Stomach (tissue), 9 donors: Measurements from ENCODE around the gene CLASP2. TPM values are rescaled to one million over a fixed set of nuclear protein-coding genes. Genes with fewer than 3 reads are reported as not detected.
A peak's percentile ranks its signal among the peaks of the same experiment; 100 is the strongest.

Experiments
- DNase-seq, 2 donors: peaks; one replicate each; pipeline versions ENCODE4 v3.0.0 to v3.0.0-alpha.2; 2013 to 2019
- H3K27ac ChIP-seq, 5 donors: fragments of 200-600 bp in 4 of 5; sonication (generic) in 4 of 5; one replicate each; pipeline ENCODE4 v1.5.1; 2013 to 2019; ENCODE audit warnings: mild to moderate bottlenecking in 1 of 5, moderate library complexity in 1 of 5
- H3K27me3 ChIP-seq, 3 donors: fragments of 200-600 bp; sonication (generic); one replicate each; pipeline ENCODE4 v1.5.1; 2017 to 2019; ENCODE audit warnings: mixed run types in 1 of 3
- H3K36me3 ChIP-seq, 4 donors: fragments of 200-600 bp; sonication (generic); 1 replicate in 3 of 4; 2 replicates in 1 of 4; pipeline ENCODE4 v1.5.1; 2016 to 2019
- H3K4me1 ChIP-seq, 4 donors: fragments of 200-600 bp; sonication (generic); one replicate each; pipeline ENCODE4 v1.5.1; 2016 to 2019
- H3K4me3 ChIP-seq, 4 donors: fragments of 200-600 bp; sonication (generic) in 3 of 4; one replicate each; pipeline ENCODE4 v1.5.1; 2016 to 2019; ENCODE audit warnings: mild to moderate bottlenecking in 1 of 4
- H3K9me3 ChIP-seq, 4 donors: fragments of 200-600 bp; sonication (generic); one replicate each; pipeline ENCODE4 v1.5.1; 2016 to 2019
- CTCF ChIP-seq, 7 experiments: fragments of 450-650 bp in 4 of 7; fragments of 200-600 bp in 3 of 7; sonication (generic) in 3 of 7; IDR thresholded peaks; one replicate each; pipeline ENCODE4 v1.5.1; 2016 to 2019; ENCODE audit warnings: antibody characterized with exemption in 7 of 7, control low read depth in 2 of 7, mild to moderate bottlenecking in 1 of 7
- EP300 ChIP-seq: sonication (generic); formaldehyde crosslinking; IDR thresholded peaks from one replicate; pipeline ENCODE4 v1.6.1; 2017; ENCODE audit warnings: antibody characterized with exemption
- POLR2A ChIP-seq, 4 donors: fragments of 450-650 bp; IDR thresholded peaks; one replicate each; pipeline ENCODE4 v1.6.1; 2016; ENCODE audit warnings: antibody characterized with exemption in 4 of 4, control low read depth in 2 of 4, mild to moderate bottlenecking in 1 of 4, moderate library complexity in 1 of 4
- POLR2AphosphoS5 ChIP-seq, 3 donors: sonication (generic); formaldehyde crosslinking; IDR thresholded peaks; one replicate each; pipeline ENCODE4 v1.6.1; 2016; ENCODE audit warnings: antibody characterized with exemption in 3 of 3
- WGBS, 5 donors: extraction: QIAGEN DNeasy Blood & Tissue Kit in 3 of 5; methylation state at CpG; one replicate each; pipeline versions ENCODE4 v1.1.5 to v1.1.7; 2013 to 2018; 5-methylcytosine and 5-hydroxymethylcytosine counted together
- intact Hi-C: fragments of 100-400 bp; cut with DNase I; formaldehyde crosslinking; loops from one replicate; pipeline ENCODE4 v1.15.1; 2023; ENCODE audit warnings: low total_unique reads
- polyA plus RNA-seq, 3 donors: library from polyadenylated mRNA; stranded (reverse); fragments of 200-250 nt; gene quantifications; one replicate each; pipeline ENCODE4 v1.2.3, GENCODE V29; 2013
- total RNA-seq, 5 donors: library from RNA; depleted of rRNA; stranded (reverse); fragments of >200 nt; gene quantifications; one replicate each; pipeline versions ENCODE4 v1.1.0 to v1.2.3, GENCODE V29; 2014 to 2016
- donor health status: healthy with polysubstance abuse.
- donor health status: Bipolar disorder and iron deficiency.
- donor health status: healthy.

CLASP2 gene
- total and polyA plus RNA-seq, 8 donors: 6.3 to 136 (median 44.1) TPM

DNA sequence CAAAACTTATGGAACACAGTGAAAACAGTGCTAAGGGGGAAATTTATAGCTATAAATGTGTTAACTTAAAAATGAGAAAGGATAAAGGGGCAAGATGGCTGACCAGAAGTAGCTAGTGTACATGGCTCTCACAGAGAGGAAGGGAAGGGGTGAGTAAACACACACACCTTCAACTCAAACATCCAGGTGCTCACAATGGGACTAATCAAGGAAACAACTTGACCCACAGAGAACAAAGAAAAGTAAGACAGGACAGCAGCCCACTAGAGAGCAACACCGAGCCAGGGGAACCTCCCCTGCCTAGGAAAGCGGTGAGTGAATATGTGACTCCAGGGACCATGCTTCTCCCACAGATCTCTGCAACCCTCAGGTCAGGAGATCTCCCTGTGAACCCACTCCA, 192.8 kb downstream of the CLASP2 start:
- H3K4me1 ChIP-seq: no peaks in the 10 kb centered on the region
- intact Hi-C loops: no loop called here
- WGBS, 5 donors: 57 to 86% (median 80%) methylated on average over 2 of the region's 2 CpGs
- H3K9me3 ChIP-seq: peaks cover 0 to 27% (median 21%) of the 10 kb centered on the region in 4 donors
- no peaks in the 10 kb centered on the region for H3K27me3 ChIP-seq
- peaks cover 7 to 86% (median 62%) of the 10 kb centered on the region in 4 donors for H3K36me3 ChIP-seq
- no peak overlapping the region for H3K27ac ChIP-seq
- no peak overlapping the region for H3K4me3 ChIP-seq
- peak in 1 of 2 donors; percentile 20 for DNase-seq
- TF ChIP-seq POLR2AphosphoS5 (IDR thresholded peaks at IDR 0.05): peak in 1 of 3 donors; percentile 30
- no peak for TF ChIP-seq CTCF (IDR thresholded peaks at IDR 0.05)

DNA sequence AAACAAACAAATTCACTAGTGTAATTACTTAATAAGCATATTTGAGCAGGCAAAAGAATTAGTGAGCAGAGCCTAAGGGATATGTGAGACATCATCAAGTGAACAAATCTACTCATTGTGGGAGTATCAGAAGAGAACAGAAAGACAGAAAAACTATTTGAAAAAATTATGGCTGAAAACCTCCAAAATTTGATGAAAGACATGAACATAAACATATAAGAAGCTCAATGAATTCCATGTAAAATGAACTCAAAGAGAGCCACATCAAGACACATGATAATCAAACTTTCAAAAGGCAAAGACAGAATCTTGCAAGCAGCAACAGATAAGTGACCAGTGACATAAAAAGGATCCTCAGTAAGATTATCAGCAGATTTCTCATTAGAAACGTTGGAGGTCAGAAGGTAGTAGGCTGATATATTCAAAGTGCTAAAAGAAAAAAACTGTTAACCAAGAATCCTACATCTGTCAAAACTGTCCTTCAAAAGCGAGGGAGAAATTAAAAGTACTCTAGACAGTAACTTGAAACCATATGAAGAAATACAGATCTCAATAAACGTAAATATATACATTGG, 194.9 kb downstream of the CLASP2 start:
- H3K36me3 ChIP-seq: peaks cover 7 to 70% (median 57%) of the 10 kb centered on the region in 4 donors
- 88 to 94% (median 91%) methylated on average over 3 of the region's 3 CpGs for WGBS, 5 donors

DNA sequence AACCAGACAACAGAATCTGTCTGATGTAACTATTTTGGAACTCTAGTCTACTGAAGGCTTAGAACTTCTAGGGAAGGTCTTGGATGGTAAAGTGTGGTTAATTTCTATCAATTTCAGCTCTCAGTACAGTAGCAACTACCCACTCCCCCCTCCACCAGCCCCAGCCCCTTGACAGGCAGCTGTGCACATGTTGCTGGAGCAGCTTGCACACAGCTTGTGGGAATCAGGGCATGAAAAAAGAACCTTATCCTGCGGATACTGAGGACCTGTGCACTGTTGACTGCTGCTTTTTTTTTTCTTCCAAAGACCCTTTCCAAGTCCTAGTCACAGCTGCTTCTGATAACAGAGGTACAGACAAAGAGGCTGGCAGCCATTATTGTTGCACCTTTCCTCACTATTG, 196.3 kb downstream of the CLASP2 start:
- Histone ChIP-seq H3K27me3 (no peaks in the 10 kb centered on the region), H3K27ac (no peak overlapping the region), H3K36me3 (peaks cover 0 to 65% (median 48%) of the 10 kb centered on the region in 4 donors), H3K4me3 (no peak overlapping the region), H3K4me1 (peaks cover 0 to 7% (median 0%) of the 10 kb centered on the region in 4 donors), H3K9me3 (peaks cover 0 to 14% (median 9%) of the 10 kb centered on the region in 4 donors)
- DNase-seq: no peak
- WGBS, 5 donors: 79 to 100% (median 87%) methylated on average over 1 of the region's 1 CpG
- intact Hi-C loops: no loop called here
- no peak for TF ChIP-seq POLR2AphosphoS5 (IDR thresholded peaks at IDR 0.05)
- TF ChIP-seq CTCF (IDR thresholded peaks at IDR 0.05): no peak
- TF ChIP-seq POLR2A (IDR thresholded peaks at IDR 0.05): no peak
- no peak for TF ChIP-seq EP300

More for the DNA sequence above, 194.9 kb downstream of the CLASP2 start:
- peaks cover 0 to 25% (median 19%) of the 10 kb centered on the region in 4 donors for H3K9me3 ChIP-seq
- H3K4me3 ChIP-seq: no peak overlapping the region
- H3K4me1 ChIP-seq: peaks cover 0 to 7% (median 0%) of the 10 kb centered on the region in 4 donors
- DNase-seq: no peak
- no peaks in the 10 kb centered on the region for H3K27me3 ChIP-seq
- intact Hi-C loops: no loop called here
- H3K27ac ChIP-seq: no peak overlapping the region
- no peak for TF ChIP-seq POLR2AphosphoS5 (IDR thresholded peaks at IDR 0.05)
- TF ChIP-seq EP300: no peak
- no peak for TF ChIP-seq CTCF (IDR thresholded peaks at IDR 0.05)
- no peak for TF ChIP-seq POLR2A (IDR thresholded peaks at IDR 0.05)

DNA sequence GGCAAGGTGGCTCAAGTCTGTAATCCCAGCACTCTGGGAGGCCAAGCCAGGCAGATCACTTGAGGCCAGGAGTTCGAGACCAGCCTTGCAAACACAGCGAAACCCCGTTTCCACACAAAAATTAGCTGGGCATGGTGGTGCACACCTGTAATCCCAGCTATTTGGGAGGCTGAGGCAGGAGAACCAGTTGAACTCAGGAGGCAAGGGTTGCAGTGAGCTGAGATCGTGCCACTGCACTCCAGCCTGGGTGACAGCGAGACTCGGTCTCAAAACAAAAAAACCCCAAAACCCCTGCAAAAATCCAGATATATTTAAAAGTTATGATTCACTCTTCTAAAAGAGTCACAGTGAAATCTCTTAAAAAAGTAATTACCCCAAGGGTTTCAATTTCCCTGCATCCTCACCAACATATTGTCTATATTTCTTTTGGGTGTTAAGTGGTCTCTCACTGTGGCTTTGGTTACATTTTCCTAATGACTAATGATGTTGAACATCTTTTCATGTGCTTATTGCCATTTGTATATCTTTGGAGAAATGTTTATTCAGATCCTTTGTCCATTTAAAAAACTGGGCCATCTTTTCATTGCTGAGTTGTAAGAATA, 204.7 kb downstream of the CLASP2 start:
- Histone ChIP-seq H3K4me3 (no peak overlapping the region), H3K36me3 (peaks cover 0 to 76% (median 65%) of the 10 kb centered on the region in 4 donors), H3K9me3 (no peaks in the 10 kb centered on the region), H3K4me1 (no peaks in the 10 kb centered on the region), H3K27ac (no peak overlapping the region), H3K27me3 (no peaks in the 10 kb centered on the region)
- no peak for DNase-seq
- no peak for TF ChIP-seq POLR2AphosphoS5 (IDR thresholded peaks at IDR 0.05)
- TF ChIP-seq CTCF (IDR thresholded peaks at IDR 0.05): no peak
- TF ChIP-seq EP300: no peak
- no peak for TF ChIP-seq POLR2A (IDR thresholded peaks at IDR 0.05)
- intact Hi-C loops: no loop called here
- 94 to 98% (median 95%) methylated on average over 6 of the region's 6 CpGs for WGBS, 5 donors
